ENCODE measurements around the gene RSPH6A. TPM values are rescaled to one million over a fixed set of nuclear protein-coding genes. Genes with fewer than 3 reads are reported as not detected.

RSPH6A gene
- total RNA-seq, 4 donors from 2014 or later = not detected

DNA sequence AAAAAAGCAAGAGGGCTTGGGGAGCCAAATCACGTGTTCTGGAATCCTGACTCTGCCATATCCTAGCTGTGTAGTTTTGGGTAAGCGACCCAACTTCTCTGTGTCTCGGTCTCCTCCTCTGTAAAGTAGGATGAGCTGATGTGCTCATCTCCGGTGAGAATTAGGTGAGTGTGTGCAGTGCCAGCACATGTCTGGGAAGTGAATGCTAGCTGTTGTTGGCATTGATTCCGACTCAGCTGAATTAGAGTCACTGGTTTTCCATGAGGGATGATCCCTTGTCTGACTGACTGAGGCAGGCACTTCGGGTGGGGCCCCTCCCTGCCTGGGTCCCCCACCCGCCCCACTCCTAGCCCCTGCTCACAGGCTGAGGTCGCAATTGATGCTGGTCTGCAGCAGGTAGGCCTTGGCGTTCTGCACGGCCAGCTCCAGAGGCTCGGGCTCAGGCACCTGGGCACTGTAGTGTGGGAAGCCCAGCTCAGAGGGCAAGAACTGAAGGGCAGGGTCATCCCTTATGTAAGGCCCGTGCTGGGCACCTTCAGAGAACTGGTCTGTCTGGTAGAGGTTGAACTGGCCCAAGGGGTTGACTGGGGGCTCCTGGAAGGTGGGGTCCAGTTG lies 835 bp downstream of the RSPH6A start:
- TF ChIP-seq POLR2A (IDR thresholded peaks at IDR 0.05) = no peak
- 49 to 62% methylated on average over 9 to 12 of the region's 12 CpGs for WGBS, 2 donors
- no peak for DNase-seq (ENCODE audit: low spot score in 2 of 2)
- intact Hi-C loops (cut with DNase I; ENCODE audit: low total_unique reads) = no loop called here
- no peak overlapping the region for H3K4me3 ChIP-seq (ENCODE audit: low read depth, poor library complexity, severe bottlenecking)

DNA sequence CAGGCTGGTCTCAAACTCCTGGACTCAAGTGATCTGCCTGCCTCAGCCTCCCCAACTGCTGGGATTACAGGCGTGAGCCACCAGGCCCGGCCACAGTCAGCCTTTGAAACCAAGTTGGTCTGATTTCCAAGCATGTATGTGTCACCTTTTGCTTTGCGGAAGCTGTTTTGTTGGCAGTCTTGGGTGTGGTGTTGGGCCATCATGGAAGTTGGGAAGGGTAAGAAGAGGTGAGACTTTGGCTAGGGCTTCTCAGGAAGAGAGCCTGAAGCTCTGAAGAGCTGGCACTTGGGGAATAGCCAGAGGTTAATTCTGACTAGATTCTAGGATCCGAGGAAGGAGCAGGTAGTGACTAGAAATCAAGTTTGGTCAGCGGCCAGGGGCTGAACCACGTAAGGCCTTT lies 2.8 kb downstream of the RSPH6A start:
- DNase-seq (ENCODE audit: low spot score in 2 of 2) = no peak
- WGBS, 2 donors = 66 to 72% methylated on average over 6 of the region's 6 CpGs
- intact Hi-C loops (cut with DNase I; ENCODE audit: low total_unique reads) = no loop called here
- H3K4me3 ChIP-seq (ENCODE audit: low read depth, poor library complexity, severe bottlenecking) = no peak overlapping the region
- TF ChIP-seq POLR2A (IDR thresholded peaks at IDR 0.05) = no peak
- TF ChIP-seq, protein P1, sequence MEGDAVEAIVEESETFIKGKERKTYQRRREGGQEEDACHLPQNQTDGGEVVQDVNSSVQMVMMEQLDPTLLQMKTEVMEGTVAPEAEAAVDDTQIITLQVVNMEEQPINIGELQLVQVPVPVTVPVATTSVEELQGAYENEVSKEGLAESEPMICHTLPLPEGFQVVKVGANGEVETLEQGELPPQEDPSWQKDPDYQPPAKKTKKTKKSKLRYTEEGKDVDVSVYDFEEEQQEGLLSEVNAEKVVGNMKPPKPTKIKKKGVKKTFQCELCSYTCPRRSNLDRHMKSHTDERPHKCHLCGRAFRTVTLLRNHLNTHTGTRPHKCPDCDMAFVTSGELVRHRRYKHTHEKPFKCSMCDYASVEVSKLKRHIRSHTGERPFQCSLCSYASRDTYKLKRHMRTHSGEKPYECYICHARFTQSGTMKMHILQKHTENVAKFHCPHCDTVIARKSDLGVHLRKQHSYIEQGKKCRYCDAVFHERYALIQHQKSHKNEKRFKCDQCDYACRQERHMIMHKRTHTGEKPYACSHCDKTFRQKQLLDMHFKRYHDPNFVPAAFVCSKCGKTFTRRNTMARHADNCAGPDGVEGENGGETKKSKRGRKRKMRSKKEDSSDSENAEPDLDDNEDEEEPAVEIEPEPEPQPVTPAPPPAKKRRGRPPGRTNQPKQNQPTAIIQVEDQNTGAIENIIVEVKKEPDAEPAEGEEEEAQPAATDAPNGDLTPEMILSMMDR (IDR thresholded peaks at IDR 0.05) = no peak

DNA sequence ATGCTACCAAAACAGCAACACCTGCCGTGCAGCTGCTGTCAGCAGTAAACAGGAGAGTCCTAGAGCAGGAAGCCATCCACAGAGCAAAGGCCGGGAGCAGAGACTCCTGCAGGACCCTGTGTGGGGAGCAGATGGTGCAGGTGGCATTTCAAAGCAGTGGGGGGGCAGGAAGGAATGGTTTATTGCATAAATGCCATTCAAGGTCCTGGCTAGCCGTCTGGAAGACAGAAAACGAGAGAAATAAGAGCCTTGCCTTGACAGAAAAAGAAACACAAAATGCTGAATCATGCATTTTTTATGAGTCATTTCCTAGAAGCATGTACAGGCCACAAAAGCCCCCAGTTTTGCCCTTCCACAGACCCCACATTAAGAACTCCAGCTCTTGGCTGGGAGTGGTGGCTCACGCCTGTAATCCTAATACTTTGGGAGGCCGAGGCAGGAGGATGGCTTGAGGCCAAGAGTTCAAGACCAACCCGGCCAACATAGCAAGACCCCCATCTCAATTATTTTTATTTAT lies 5.4 kb downstream of the RSPH6A start:
- intact Hi-C loops (cut with DNase I; ENCODE audit: low total_unique reads) = no loop called here

DNA sequence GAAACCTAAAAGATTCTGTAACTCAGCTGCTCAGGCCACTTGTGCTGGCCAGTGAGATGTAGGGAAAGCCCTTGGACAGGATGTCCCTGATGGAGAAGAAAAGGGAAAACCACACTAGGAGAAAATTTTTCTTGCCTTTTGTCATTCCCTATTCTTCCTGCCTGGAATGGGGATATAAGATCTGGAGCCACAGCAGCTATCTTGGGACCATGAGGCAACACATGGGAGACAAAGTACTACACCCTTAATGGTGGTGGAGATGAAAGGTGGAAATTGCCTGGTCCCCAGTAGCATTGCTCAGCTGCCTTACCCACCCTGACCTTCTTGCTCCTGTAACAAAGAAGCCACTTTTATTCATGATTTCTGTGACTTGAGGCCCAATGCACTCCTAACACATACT lies 9.4 kb downstream of the RSPH6A start:
- no peak for DNase-seq (ENCODE audit: low spot score in 2 of 2)
- H3K4me3 ChIP-seq (ENCODE audit: low read depth, poor library complexity, severe bottlenecking) = no peak overlapping the region
- intact Hi-C loops (cut with DNase I; ENCODE audit: low total_unique reads) = no loop called here
- TF ChIP-seq, protein P1 (IDR thresholded peaks at IDR 0.05) = no peak
- no peak for TF ChIP-seq POLR2A (IDR thresholded peaks at IDR 0.05)

More for the DNA sequence above, 5.4 kb downstream of the RSPH6A start:
- 39 to 44% methylated on average over 7 of the region's 7 CpGs for WGBS, 2 donors
- TF ChIP-seq, protein P1 (IDR thresholded peaks at IDR 0.05) = no peak
- TF ChIP-seq POLR2A (IDR thresholded peaks at IDR 0.05) = no peak
- H3K4me3 ChIP-seq (ENCODE audit: low read depth, poor library complexity, severe bottlenecking) = no peak overlapping the region
- DNase-seq (ENCODE audit: low spot score in 2 of 2) = no peak

- WGBS, 2 donors = 87 to 90% methylated on average over 8 of the region's 8 CpGs
- intact Hi-C loops (cut with DNase I; ENCODE audit: low total_unique reads) = no loop called here
- no peak overlapping the region for H3K4me3 ChIP-seq (ENCODE audit: low read depth, poor library complexity, severe bottlenecking)
- no peak for DNase-seq (ENCODE audit: low spot score in 2 of 2)
- no peak for TF ChIP-seq POLR2A (IDR thresholded peaks at IDR 0.05)
- TF ChIP-seq, protein P1 (IDR thresholded peaks at IDR 0.05) = no peak
Observed at GRCh38 chr19:45804959-45805230, 10.2 kb downstream of the RSPH6A start.

DNA sequence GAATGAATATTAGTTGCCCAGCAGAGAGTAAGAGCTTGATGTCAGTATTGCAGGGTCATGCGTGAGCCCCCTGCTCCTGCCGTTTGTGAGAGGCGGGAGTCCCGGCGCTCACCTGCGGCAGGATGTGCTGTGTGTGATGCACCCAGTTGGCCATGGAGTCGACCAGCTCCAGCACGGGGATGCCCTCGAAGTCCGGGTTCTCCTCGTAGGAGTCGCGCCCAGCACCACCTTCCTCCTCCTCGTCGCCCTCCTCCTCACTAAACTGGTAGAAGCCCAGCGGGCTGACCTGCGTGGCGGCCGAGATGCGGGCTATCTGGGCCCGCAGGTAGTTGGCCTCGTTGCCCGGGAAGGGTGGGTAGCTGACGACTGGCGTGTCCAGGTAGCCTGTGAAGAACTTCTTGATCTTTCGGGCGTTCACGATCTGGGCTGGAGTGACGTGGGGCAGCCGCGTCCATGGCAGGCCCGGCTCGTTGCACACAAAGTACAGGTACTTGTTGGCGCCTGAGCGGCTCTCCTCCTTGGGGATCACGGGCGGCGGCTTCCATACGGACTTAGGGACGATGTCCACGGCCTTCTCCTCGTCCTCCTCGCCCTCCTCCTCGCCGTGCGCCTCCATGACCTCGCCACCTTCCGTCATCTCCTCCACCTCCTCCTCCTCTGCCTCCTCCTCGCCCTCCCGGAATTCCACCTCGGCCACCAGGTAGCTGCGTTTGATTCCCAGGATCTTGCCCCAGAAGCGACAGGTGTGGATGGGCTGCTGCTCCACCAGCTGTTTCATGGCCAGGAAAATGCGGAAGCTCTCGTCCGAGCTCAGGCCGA lies 10.8 kb downstream of the RSPH6A start:
- no peak for DNase-seq (ENCODE audit: low spot score in 2 of 2)
- TF ChIP-seq POLR2A (IDR thresholded peaks at IDR 0.05) = no peak
- TF ChIP-seq, protein P1 (IDR thresholded peaks at IDR 0.05) = no peak
- intact Hi-C loops (cut with DNase I; ENCODE audit: low total_unique reads) = no loop called here
- H3K4me3 ChIP-seq (ENCODE audit: low read depth, poor library complexity, severe bottlenecking) = no peak overlapping the region
- 89 to 93% methylated on average over 57 of the region's 57 CpGs for WGBS, 2 donors

All from lower leg skin (tissue), 4 donors.